SW 1271 (cell line): ENCODE results near the gene NME1.

ENCODE experiments used
- DNase-seq, 2 experiments: peaks; one replicate each; lab custom pipeline; 2025; lab: John Stamatoyannopoulos, UW

Gene NME1

DNA sequence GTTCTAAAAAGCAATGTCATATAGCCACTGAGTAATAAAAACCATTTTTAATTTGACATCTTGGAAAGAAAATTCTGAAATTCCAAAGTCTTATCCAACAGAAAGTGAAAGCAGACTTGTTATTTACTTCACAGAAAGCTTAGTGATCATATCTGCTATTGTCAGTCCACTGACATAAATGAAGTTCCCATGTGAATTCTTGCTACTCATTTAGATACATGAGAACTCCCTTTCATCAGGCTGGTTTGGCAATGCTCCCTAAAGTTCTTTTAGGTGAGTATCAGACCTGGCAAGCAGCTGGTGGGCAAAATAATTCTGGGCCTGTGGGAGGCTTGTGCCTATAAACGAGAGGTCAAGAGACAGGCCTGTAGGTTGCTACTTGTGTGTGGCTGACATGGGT is 36.3 kb downstream of the NME1 start:
- DNase-seq: no peak

DNA sequence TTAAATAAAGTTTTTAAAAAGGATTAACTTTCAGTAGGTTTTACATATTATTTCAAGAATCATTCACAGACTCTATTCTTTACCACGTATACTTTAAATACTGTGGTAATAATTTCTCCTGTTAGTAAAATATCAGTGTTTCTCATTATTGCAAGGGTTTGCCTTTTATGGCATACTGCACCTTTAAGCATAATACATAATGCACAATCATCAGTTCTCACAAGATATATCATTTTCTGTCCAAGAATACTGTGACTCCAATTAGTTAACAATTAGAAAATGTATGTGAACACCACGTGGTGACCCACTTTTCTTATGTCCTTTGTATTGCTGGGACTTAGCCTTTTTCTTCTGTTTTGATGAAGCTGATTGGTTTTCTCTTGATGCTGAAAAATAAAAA is 38.5 kb downstream of the NME1 start:
- no peak for DNase-seq

DNA sequence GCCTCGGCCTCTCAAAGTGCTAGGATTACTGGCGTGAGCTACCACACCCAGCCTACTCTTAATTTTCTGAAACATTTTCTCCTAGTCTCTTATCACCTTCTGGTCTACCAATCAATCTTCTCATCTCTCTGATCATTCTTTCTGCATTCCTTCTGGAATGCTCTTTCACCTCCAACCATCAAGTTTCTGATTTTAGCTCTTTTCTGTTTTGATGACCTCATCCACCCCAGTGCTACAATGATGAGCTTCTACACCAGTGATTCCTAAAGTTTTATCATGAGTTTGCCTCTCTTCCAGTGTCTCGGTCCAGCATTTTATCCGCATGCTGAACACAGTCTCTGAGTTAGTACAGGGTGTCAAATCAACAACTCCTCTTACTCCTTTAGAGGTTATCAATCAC is 44.4 kb downstream of the NME1 start:
- no peak for DNase-seq

DNA sequence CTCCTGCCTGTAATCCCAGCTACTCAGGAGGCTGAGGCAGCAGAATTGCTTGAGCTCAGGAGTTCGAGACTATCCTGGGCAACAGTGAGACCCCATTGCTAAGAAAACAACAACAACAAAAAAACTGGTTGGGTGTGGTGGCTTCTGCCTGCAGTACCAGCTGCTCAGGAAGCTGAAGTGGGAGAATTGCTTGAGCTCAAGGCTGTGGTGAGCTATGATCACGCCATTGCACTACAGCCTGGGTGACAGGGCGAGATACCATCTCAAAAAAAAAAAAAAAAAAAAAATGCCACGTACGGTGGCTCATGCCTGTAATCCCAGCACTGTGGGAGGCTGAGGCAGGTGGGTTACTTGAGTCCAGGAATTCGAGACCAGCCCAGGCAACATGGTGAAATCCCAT is 46.9 kb downstream of the NME1 start:
- DNase-seq: no peak

DNA sequence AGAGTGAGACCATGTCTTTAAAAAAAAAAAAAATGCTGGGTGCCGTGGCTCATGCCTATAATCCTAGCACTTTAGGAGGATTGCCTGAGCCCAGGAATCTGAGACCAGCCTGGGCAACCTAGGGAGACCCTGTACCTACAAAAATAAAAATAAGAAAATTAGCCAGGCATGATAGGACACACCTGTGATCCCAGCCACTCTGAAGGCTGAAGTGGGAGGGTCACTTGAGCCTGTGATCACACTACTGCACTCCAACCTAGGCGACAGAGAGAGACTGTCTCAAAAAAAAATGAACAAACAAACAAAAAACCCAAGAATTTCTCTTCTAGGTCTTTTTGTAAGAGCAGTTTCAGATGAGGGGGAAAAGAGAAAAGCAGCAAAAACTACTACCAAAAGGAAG is 47.5 kb downstream of the NME1 start:
- no peak for DNase-seq

DNA sequence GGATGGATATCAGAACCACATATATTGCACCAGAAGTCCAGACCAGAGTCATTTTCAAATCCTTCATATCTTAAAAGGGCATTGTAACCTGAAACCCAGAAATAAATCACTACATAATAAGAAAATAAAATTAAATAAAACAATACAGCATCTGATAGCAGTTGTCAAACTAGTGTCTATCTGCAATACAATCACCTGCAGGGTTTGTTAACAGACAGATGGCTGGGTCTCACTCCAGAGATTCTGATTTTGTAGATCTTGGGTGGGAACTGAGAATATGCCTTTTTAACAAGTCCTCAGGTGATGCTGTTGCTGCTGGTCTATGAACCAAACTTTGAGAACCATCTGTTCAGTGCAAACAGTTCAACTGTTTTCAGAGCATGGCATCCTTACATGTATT is 50.5 kb downstream of the NME1 start:
- DNase-seq: no peak
